ENCODE measurements around the gene PTP4A2.
"Not testable (repeated sequence)": the region's sequence is repeated elsewhere in the genome, so short reads cannot be mapped to it uniquely, and the experiment has no call there.

Gene PTP4A2

DNA sequence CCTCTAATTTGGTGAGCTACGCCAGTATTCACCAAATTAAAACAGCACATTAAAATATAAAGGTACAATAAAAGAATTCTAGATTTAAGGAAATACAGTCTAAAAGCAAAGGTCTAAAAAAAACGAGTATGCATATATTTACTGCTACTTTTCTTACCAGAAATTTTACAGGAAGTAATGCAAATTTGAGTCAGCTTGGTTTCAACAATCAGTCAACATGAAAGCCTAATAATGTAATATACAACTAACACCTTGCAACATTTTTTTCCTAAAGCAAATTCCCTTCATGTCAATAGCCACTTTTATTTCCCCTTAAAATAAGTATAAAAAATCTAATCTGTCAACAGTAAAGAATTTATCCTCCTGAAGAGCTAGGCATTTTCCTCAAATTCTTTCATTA is 11.9 kb downstream of the PTP4A2 start:
- no peak for DNase-seq (ENCODE audit: low read depth in 2 of 3, low spot score in 2 of 3)

DNA sequence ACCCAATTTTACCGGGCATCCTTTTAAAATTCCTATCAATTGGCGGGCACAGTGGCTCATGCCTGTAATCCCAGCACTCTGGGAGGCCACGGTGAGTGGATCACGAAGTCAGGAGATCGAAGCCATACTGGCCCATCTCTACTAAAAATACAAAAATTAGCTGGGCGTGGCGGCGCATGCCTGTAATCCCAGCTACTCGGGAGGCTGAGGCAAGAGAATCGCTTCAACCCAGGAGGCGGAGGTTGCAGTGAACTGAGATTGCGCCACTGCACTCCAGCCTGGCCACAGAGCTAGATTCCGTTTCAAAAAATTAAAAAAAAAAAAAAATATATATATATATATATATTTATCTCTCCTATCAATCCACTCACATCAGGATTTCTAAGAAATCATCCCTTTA is 12.3 kb downstream of the PTP4A2 start:
- not testable (repeated sequence) for DNase-seq (ENCODE audit: low read depth in 2 of 3, low spot score in 2 of 3)

DNA sequence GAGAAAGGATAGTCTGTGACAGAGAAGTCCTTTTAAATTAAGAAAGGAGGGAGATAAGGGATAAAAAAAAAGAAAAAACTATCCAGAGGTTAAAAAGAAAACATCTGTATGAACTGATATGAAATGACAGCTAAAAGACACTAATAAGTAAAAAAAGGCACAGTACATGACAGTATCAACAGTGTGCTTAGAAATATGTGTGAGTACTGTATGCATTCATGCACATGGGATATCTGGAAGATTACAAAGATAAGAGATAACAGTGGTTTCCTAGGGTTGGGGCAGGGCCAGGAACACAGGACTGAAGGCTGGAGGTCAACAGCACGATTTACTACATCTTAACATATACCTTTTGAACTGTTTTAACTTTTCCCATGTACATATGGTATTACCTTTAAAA is 13.3 kb downstream of the PTP4A2 start:
- DNase-seq (ENCODE audit: low read depth in 2 of 3, low spot score in 2 of 3): no peak

DNA sequence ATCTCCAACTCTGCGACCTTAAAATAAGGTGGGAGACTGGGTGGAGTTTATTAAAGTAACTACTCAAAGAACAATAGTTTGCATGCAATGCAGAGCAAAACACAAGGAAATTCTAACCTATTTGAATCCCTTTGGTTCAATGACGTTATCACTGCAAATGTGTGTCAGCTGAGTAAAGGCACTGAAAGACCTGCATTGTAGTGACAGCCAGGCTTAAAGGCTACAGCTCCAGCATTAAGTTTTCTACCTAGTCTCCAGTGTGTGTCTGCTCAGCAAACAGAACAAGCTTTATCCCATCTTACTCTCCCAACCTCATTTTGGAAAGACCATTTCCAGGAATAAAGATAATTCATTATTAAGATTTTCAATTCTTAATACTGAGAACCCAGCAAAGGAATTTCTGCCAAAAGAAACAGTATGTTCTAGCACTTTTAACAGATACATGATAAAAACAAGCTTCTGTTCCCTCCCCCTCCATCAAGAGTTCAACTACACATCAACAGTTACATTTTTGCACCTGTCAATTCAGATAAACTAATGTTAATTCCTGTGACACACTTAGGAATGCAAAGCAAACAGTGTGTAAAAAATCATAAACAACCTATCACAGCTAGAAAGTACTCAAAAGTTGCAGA is 14.2 kb downstream of the PTP4A2 start:
- DNase-seq (ENCODE audit: low read depth in 2 of 3, low spot score in 2 of 3): no peak

DNA sequence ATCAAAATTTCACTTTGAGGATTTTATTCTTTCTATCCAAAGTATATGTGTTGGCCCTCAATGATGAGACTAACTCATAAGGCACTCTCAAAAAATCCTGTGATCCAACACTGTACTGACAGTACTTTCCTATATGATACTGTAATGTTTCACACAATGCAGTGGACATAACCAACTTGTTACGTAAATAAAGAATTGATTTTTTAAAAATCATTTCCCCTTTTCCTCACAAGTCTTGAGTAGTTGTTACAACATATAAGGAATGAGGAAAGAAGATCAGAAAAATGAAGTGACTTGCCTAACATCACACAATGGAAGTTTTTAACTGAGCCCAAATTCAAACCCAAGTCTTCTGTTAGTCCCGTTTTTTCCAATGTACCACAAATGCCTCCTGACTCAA is 17.2 kb downstream of the PTP4A2 start:
- DNase-seq (ENCODE audit: low read depth in 2 of 3, low spot score in 2 of 3): no peak

DNA sequence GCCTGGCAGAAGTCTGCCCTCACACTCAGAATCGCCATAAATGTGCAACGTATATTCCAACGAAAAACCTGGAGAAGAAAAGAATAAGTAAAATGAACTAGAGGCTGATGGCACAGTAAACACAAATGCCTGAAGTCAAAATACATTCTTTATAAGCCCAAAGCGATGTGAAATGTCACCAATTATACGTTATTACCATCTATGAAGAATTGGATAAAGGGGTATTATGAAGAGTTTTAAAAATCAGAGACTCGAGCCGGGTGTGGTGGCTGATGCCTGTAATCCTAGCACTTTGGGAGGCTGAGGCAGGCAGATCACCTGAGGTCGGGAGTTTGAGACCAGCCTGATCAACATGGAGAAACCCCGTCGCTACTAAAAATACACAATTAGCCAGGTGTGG is 18.6 kb downstream of the PTP4A2 start:
- no peak for DNase-seq (ENCODE audit: low read depth in 2 of 3, low spot score in 2 of 3)

DNA sequence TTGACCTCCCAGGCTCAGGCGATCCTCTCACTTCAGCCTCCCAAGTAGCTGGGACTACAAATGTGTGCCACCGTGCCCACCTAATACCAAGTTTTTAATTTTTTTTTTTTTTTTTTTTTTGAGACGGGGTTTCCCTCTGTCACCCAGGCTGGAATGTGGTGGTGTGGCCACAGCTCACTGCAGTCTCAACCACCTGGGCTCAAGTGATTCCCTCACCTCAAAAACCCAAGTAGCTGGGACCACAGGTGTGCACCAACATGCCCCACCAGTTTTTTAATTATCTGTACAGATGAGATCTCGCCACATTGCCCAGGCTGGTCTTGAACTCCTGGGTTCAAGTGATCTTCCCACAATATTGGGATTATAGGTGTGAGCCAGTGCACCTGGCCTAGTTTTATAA is 22.7 kb downstream of the PTP4A2 start:
- DNase-seq (ENCODE audit: low read depth in 2 of 3, low spot score in 2 of 3): no peak

DNA sequence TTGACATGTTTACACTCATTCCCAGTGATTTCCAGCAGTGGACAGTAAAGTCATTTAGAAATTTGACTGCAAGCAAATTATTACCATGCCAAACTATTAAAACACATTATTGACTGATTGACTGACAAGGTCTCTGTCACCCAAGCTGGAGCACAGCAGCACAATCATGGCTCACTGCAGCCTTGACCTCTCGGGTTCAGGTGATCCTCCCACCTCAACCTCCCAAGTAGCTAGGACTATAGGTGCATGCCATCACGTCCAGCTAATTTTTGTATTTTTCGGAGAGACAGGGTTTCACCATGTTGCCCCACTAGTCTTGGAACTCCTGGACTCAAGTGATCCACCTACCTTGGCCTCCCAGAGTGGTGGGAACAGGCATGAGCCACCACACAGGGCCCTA is 24.2 kb downstream of the PTP4A2 start:
- DNase-seq (ENCODE audit: low read depth in 2 of 3, low spot score in 2 of 3): no peak

DNA sequence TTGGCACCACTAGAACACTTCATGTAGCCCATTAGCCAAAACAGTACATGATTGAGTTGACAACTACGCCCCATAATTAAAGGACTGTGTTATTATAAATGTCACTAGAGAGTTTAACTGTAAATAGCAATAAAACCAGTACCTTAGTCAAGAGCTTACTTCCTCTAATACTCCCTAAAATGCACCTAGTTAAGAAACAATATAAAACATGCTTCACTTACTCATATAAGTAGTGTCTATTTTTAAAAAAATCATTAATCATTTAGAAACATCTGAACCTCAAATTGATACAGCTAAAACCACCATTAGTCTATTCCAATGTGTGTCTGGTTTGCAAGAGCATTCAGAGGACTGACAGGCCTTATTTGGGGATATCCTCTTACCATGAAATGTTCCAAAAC is 25.3 kb downstream of the PTP4A2 start:
- DNase-seq (ENCODE audit: low read depth in 2 of 3, low spot score in 2 of 3): no peak

DNA sequence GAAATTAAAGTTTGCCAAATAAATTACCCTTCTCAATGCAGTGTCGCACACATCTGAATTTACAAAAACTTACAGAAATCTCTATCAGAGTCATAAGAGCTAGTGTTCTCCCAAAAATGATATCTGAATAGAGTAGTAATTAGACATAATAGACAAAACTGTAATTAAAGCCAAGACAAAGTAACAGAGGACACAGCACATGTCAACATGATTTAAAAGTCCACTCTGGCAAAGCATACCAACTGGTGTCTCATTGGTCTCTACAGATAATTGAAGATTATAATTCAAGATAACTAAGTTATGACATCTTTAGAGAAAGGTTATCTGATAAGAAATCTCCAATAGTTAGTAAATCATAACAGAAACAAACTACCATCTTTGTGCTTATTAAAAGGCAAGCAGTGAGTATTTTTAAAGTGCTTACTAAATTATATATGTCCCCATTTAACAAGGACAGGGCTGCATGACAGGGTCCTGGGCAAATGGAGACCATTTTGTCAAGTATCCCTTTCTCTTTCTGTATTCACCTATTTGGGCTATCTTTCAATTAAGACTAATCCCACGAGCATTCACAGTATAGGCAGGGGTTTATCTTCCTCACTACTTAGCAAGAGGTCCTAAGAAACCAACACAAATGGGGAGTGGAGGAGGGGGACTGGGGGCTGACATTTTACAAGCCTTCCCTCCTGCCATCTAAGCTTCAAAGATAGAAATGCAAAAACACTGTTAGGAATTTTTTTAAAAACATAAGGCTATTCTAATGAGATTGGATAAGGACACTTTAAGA is 26.0 kb downstream of the PTP4A2 start:
- no peak for DNase-seq (ENCODE audit: low read depth in 2 of 3, low spot score in 2 of 3)

DNA sequence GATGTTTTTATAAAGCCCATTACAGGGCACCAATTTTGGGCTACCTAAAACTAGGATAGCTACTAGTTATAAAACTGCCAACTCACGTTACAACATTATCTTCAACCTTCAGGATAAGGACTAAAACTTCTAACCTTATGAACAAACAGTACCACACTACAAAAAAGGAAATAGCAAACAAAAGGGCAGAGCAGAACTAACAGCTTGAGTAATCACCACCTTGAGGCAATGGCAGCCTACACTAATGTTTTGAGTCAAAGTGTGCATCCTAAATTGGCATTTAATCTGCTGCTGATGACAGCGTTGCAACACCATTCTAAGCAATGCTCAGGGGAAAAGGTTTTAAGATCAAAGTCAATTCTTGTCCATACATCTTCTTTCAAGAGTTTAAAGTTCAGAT is 27.2 kb downstream of the PTP4A2 start:
- no peak for DNase-seq (ENCODE audit: low read depth in 2 of 3, low spot score in 2 of 3)

DNA sequence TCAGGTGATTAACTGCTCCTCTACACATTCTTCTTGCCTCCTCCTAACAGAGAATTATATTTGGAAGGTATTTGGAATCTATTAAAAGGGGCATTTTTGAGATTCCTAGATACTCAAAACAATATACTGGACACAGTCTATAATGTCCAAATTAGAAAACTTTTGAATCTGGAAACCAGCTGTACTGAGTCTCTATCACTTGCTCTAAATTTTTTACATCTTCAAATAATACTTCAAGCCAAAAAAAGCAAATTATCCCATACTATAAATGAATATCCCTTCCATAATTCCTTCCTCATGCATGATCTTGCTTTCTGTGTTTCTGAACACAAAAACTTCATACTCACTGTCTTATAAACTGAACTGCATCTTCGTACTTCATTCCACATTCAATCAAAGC is 28.5 kb downstream of the PTP4A2 start:
- no peak for DNase-seq (ENCODE audit: low read depth in 2 of 3, low spot score in 2 of 3)

DNA sequence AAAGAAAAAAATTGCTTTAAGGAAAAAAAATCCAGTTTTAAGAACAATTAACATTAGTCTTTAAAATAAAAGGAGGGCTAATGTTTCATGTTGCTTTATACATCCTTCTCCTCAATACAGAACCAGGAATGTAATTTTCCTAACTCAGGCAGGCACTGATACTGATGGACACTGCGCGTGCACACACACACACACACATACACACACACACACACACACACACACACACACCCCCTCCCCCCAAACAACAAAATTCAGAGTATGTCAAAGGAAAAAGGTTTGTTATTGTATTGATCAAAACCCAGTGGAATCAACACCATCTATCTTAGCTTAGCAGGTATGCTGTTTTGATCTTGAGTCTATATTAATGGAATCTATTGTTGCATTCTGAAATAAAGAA is 31.6 kb downstream of the PTP4A2 start:
- no peak for DNase-seq (ENCODE audit: low read depth in 2 of 3, low spot score in 2 of 3)

DNA sequence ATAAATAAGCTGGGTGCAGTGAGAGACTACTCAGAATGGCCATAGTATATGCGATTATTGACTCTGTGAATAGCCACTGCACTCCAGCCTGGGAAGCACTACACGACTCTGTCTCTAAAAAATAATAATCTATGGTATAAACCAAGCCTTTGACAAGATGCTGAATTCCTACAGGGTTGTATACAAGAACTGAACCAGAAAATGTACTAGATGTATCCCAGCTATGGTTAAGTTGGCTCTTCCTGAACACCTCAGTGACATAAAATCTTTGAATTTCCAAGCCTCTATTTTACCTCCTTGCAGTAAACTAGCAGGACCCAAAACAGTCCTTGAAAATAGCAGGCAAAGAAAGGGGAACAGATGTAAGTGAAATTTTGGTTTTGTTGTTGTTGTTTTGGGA is 32.5 kb downstream of the PTP4A2 start:
- DNase-seq (ENCODE audit: low read depth in 2 of 3, low spot score in 2 of 3): no peak

DNA sequence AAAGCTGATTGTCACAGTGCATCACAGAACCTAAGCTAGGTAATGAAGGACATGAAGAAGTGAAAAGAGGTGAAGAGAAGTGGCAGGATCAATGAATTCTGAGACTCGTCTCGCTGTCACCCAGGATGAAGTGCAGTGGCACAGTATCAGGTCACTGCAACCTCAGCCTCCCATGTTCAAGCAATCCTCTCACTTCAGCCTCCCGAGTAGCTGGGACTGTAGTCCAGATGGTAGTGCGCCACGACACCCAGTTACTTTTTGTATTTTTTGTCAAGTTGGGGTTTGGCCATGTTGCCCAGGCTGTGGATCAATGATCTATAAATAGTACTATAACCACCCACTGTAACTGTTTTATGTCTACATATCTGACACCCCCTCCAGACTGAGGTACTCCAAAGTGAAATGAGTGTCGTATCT is 33.1 kb downstream of the PTP4A2 start:
- DNase-seq (ENCODE audit: low read depth in 2 of 3, low spot score in 2 of 3): no peak

DNA sequence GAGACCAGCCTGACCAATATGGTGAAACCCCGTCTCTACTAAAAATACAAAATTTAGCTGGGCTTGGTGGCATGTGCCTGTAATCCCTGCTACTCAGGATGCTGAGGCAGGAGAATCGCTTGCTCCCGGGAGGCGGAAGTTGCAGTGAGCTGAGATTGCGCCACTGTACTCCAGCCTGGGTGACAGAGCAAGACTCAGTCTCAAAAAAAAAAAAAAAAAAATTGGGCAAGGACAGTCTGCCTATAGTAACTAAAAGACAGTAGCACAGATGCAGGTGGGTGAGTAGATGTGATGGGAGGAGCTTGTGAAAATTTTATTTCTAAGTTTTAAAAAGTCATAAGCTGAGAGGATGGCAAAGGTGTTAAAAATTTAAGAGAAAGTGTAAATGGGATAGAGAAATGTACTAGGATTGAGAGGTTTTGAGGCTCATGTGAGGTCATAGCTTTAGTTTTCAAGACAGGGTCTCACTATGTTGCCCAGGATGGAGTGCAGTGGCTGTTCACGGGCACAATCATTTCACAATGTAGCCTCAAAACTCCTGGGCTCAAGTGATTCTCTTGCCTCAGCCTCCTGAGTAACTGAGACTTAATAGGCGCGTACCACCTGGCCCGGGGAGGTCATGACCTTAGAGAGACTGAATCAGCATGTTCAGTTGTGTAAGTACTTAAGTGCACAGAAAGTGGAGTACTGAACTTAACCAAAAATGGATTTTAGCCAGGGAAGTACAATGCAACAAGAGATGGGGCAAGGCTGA is 33.7 kb downstream of the PTP4A2 start:
- no peak for DNase-seq (ENCODE audit: low read depth in 2 of 3, low spot score in 2 of 3)

DNA sequence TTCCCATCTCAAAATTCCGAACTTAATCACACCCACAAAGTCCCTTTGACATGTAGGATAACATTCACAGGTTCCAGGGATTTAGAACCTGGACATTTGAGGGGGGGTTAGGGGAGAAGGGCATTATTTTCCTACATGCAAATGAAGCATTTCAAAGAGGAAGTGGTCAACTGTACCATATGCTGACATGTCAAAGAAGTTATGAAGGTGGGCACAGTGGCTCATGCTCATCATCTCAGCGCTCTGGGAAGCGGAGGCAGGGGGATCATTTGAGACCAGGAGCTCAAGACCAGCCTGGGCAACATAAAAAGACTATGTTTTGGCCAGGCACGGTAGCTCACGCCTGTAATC is 35.7 kb downstream of the PTP4A2 start:
- no peak for DNase-seq (ENCODE audit: low read depth in 2 of 3, low spot score in 2 of 3)

DNA sequence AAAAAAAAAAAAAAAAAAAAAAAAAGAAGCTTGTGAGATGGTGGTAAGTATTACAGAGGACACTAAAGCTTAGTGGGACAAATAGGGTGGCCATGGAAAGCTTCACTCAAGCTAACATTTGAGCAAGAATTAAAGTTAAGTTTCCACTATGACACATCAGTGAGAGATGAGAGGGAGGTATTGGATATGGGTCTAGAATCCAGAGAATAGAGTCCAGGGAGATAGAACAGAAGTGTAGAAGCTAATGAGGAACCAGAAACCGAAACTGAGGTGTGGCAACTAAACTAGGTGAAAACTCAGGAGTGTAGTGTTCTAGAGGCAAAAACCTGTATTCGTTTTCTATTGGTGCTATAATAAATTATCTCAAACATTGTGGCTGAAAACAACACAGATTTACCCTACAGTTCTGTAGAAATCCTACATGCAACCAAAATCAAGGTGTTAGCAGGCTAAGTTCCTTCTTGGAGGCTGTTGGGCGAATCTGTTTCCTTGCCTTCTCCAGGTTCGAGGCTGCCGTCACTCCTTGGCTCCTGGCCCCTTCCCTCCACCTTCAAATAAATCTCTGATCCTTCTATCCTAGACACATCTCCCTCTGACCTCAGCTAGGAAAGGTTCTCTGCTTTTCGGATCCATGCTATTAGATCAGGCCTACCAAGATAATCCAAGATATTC is 36.2 kb downstream of the PTP4A2 start:
- no peak for DNase-seq (ENCODE audit: low read depth in 2 of 3, low spot score in 2 of 3)

DNA sequence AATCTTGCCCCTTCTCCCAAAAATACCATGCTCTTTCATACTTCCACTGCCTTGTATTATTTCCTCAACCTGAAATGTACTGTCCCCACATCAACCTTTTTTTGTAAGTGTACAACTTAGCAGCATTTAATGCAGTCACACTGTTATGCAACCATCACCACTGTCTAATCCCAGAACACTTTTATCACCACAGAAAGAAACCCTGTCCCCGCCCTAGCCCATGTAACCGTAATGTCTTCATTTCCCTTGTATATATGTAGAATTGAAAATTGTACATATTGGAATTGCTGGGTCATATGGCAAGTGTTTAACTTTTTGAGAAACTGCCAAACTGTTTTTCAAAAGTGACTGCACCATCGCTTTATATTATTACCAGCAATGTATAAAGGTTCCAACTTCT is 37.4 kb downstream of the PTP4A2 start:
- no peak for DNase-seq (ENCODE audit: low read depth in 2 of 3, low spot score in 2 of 3)

DNA sequence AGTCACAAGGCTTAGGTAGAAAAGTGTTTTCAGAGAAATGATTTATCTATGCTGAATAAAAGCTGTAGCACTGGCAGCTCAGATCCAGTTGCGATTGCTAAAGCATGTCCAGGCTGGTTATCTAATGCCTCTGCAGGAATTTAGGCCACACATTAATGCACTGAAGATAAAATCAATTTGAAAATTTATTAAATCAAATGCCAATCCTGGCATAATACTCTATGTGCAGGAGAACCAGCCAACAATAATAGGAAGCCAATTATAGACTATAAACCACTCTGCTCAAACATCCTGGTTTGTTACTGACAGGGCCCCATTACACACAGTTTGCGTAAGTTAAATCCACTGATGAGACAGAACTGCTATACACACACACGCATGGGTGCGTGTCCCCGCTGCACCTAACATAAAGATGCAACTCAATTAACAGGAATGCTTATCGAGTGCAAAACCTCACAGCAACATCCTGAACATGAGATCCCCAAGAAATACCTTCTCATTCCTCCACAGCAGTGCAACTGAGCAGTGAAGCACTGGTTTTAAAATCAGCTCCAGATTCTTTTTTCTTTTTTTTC is 40.6 kb downstream of the PTP4A2 start:
- DNase-seq (ENCODE audit: low read depth in 2 of 3, low spot score in 2 of 3): no peak

DNA sequence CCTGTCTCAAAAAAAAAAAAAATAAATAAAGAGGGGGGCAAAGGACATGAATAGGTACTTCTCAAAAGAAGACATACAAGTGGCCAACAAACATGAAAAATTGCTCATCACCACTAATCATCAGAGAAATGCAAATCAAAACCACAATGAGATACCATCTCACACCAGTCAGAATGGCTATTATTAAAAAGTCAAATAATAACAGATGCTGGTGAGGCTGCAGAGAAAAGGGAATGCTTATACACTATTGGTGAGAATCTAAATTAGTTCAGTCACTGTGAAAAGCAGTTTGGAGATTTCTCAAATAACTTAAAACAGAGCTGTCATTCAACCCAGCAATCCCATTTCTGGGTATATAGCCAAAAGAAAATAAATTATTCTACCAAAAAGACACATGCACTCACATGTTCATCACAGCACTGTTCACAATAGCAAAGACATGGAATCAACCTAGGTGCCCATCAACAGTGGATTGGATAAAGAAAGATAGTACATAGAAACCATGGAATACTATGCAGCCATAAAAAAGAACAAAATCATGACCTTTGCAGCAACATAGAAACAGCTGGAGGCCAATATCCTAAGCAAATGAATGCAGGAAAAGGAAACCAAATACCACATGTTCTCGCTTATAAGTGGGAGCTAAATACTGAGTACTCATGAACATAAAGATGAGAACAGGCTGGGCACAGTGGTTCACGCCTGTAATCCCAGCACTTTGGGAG is 42.5 kb downstream of the PTP4A2 start:
- DNase-seq (ENCODE audit: low read depth in 2 of 3, low spot score in 2 of 3): not testable (repeated sequence)
